ENCODE data around the gene CFAP97D2.

DNA sequence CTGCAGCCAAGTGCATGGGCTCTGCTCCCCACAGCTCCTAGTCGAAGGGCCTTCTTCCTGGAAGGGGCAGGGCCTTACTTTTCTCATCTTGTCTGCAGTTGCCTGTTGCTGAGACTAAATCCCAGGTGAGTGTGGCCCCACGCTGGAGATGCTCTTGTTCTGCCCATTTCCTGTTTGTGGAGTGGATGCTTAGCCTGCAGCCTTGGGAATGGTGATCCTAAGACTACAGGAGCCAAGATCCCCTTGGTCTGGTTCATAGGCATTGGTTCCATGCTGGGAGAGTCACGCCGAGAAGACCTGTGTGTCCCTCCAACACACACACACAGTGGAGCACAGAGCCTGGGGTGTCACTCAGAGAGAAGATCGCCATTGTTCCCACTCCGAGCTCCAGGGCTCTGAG is 23.5 kb downstream of the CFAP97D2 start:
- TF ChIP-seq, protein P1, sequence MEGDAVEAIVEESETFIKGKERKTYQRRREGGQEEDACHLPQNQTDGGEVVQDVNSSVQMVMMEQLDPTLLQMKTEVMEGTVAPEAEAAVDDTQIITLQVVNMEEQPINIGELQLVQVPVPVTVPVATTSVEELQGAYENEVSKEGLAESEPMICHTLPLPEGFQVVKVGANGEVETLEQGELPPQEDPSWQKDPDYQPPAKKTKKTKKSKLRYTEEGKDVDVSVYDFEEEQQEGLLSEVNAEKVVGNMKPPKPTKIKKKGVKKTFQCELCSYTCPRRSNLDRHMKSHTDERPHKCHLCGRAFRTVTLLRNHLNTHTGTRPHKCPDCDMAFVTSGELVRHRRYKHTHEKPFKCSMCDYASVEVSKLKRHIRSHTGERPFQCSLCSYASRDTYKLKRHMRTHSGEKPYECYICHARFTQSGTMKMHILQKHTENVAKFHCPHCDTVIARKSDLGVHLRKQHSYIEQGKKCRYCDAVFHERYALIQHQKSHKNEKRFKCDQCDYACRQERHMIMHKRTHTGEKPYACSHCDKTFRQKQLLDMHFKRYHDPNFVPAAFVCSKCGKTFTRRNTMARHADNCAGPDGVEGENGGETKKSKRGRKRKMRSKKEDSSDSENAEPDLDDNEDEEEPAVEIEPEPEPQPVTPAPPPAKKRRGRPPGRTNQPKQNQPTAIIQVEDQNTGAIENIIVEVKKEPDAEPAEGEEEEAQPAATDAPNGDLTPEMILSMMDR (IDR thresholded peaks at IDR 0.05), result no peak
- TF ChIP-seq POLR2A (IDR thresholded peaks at IDR 0.05), result no peak

All from vagina (tissue), 2 donors.